NCI-H526 treated with DMSO at 0.1 percent for 48 hours (cell line): Measurements from ENCODE around the gene QRICH1.
A peak's percentile ranks its signal among the peaks of the same experiment; 100 is the strongest.

Experiments used
- DNase-seq: peaks from one replicate; lab custom pipeline; 2025; lab: John Stamatoyannopoulos, UW

The QRICH1 gene

DNA sequence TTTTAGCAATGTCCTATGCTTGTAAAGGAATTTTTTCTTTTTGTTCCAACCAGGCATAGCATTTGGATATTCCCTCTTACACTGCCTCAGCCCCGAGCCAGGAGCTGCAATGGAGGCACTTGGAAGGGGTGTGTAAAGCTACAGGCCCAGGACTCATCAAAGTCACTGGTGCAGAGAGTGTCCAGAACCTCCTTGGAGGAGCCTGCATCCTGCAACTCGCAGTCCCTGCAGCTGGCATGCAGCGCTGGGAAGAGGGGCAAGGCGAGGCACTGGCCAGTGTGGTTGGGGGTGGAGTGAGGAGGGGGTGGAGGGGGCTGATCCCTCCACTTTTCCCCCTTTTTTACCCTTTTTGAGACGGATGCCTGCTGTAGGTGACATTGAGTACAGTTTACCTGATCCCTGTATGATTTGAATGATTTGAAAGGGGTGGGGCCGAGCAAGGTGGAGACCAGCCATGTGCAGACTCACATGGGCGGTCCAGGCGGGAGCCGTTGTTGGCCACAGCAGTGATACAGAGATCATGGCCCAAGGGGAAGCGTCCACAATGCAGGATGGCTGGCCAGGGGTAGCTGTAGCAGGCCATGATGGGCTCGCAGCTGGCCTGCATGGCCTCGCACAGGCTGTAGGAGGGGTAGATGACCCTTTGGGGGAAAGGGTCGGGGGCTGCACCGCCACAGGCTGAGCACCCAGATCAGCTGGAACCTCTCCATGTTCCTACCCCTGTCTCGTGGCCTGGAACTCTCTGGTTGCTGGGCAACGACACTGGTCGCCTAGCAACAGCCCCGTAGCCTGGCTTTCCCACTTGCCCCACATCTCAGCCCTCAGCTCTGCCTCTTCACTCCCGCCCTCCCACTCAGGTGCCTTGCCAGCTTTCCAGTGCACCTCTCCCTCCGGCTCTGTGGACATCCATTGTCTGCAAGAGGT is 95.9 kb downstream of the QRICH1 start:
- DNase-seq: peak; percentile 61

- DNase-seq: no peak
These were observed 96.7 kb downstream of the QRICH1 start for GRCh38 chr3:48997102-48997635.

GRCh38 chr3:48996640-48997039 is 97.2 kb downstream of the QRICH1 start:
- DNase-seq: no peak

DNA sequence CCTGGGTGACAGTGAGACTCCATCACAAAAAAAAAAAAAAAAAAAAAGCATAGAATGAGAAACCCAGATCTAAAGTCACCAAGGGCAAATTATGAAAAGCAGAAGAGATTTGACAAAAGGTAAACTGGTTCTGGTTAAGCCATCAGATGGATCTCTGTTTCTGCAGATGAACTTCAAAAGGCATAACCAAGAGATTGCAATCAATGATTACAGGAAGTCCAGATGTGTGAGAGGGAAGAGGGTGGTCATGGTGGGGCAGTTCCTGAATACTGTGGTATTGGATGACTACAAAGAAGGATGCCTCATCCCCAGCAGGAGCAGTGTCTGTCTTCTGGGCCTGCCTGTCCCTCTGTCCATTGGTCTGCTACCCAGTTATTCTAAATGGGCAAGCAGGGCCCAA is 100.0 kb downstream of the QRICH1 start:
- no peak for DNase-seq

DNA sequence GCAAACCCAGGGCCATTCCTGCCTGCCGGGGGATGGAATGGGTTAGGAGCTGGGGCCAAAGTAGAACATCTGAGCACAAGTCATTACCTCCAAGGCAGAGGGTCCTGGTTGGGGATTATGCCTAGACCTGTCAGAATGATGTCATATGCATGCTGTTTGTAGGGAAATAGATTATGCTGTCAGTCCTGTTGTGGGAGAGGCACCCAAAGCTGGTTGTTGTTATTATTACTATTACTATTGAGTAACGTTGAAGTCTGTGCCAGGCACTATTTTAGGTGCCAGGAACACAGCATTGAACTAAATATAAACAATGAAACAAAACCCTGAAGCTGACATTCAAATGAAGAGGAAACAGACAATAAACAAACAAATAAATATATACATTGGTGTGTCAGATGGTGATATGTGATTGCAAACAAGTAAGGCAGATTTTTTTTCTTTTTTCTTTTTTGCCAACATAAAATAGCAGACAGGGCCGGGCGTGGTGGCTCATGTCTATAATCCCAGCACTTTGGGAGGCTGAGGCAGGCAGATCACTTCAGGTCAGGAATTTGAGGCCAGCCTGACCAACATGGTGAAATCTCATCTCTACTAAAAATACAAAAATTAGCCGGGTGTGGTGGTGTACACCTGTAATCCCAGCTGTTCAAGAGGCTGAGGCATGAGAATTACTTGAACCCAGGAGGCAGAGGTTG is 101.9 kb downstream of the QRICH1 start:
- no peak for DNase-seq

DNA sequence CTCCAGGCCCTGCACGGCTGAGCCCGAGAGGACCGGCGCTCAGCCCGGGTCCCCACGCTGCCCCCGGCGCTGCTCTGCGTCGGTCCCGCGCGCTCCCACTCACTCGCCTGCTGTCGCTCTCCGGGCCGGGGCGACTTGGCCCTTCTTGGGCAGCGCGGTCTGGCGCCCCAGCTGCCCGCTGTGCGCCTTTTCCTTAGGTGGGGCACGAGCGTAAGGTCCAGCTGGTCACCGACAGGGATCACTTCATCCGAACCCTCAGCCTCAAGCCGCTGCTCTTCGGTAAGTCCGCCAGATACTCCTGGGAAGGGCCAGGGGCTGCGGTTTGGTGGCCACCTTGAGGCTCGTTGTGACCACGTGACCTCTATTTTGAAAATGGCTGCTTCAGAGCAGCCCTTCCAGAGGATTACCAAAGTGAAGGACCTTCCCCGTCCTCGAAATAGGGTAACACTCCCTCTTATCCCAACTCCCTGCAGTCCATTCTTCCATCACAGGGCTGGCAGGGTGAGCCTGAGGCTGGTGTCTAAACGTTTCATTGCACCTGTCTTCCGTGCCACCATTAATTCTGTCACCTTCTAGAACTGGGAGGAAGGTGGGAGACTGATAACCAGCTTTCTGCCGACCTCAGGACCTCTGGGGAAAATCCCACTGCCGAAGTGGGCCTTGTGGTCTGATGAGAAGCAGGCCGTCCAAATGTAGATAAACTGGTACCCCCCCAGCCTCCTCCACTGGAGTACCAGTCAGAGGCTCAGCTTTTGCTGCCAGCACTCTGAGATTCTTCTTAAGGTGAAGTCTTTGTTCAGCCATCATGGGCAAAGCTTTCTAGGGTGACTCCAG is 103.0 kb downstream of the QRICH1 start:
- DNase-seq: peak; percentile 26

- DNase-seq: peak; percentile 44
These were observed 103.9 kb downstream of the QRICH1 start, which contains the start of gene P4HTM for GRCh38 chr3:48989796-48990635. Gene P4HTM, plus strand, starts transcription at chr3:48990241. Its CDS starts 16 bp downstream, at chr3:48990257.

GRCh38 chr3:48989126-48989795 is 104.6 kb downstream of the QRICH1 start:
- DNase-seq: no peak

- DNase-seq: no peak
These were observed 108.0 kb downstream of the QRICH1 start for GRCh38 chr3:48985831-48986376.

GRCh38 chr3:48984663-48985062 is 109.2 kb downstream of the QRICH1 start:
- DNase-seq: no peak

- no peak for DNase-seq
These were observed 110.8 kb downstream of the QRICH1 start for GRCh38 chr3:48983096-48983495.

DNA sequence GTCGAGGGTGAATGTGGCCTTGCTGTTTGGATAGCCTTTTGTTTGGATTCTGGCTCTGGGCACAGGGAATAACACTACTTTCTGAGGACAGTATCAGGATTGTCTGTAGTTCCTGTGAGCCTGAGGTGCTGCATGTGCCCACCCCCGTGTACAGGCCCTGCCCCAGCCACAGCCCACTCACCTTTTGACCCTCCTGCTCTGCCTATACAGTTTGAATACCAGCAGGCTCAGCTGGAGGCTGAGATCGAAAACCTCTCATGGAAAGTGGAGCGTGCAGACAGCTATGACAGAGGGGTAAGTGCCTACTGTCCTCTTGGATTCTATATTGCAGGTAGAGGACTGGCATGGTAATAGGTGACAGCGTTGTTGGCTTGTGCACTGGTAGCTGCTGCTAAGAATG is 111.2 kb downstream of the QRICH1 start:
- no peak for DNase-seq

DNA sequence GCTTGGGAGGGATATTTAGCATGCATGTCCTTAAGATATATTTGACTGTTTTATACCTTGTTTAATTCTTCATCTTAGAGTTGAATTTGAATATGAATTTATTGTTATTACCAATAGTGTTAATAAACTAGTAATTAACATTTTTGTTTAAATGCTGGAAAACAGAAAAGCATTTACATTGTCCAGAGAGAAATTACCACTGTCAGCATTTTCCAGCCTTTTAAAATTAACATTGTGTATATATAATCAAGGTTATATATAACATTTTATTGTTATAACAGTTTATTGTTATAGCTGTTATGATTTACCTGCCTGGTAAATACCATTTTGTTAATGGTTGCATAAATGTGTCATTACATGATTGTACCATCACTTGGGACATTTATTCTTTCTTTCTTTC is 111.9 kb downstream of the QRICH1 start:
- no peak for DNase-seq

DNA sequence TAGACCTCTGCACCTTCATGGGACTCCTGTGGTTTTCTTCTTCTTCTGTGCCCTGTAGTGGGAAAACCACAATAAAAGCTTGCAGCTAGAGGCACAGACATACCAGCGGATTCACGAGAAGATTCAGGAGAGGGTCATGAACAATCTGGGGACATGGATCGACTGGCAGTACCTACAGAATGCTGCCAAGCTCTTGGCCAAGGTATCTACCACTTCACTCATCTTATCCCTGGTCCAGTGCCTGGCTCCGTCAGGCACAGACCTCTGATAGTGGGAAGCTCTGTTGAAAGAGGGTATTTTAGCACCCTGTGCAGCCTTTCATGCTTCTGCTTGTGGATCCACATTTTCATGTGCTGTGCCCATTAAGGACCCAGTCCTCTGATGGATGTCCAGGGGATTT is 113.6 kb downstream of the QRICH1 start:
- no peak for DNase-seq
